ENCODE data around the gene SLC12A5.

The SLC12A5 gene

GRCh38 chr20:46031701-46032254 is 2.8 kb downstream of the SLC12A5 start:
- Histone ChIP-seq H3K4me1 (ENCODE audit: insufficient read depth, low read length) (no peaks in the 10 kb centered on the region), H3K9ac (ENCODE audit: low read length) (no peak overlapping the region), H3K27ac (ENCODE audit: low read depth, low read length) (no peak overlapping the region), H3K27me3 (ENCODE audit: control insufficient read depth in 1 of 2, insufficient read depth in 2 of 2, low read length in 2 of 2) (peaks cover 17 to 55% of the 10 kb centered on the region in 2 donors), H3K36me3 (ENCODE audit: insufficient read depth, low read length) (no peaks in the 10 kb centered on the region), H3K9me3 (ENCODE audit: low read length) (no peaks in the 10 kb centered on the region), H3K4me3 (ENCODE audit: low read depth in 1 of 2, low read length in 2 of 2) (no peak overlapping the region)

GRCh38 chr20:46034039-46034438 is 5.0 kb downstream of the SLC12A5 start:
- Histone ChIP-seq H3K36me3 (ENCODE audit: insufficient read depth, low read length) (no peaks in the 10 kb centered on the region), H3K27ac (ENCODE audit: low read depth, low read length) (no peak overlapping the region), H3K9ac (ENCODE audit: low read length) (no peak overlapping the region), H3K27me3 (ENCODE audit: control insufficient read depth in 1 of 2, insufficient read depth in 2 of 2, low read length in 2 of 2) (peaks cover 17 to 45% of the 10 kb centered on the region in 2 donors), H3K9me3 (ENCODE audit: low read length) (no peaks in the 10 kb centered on the region), H3K4me1 (ENCODE audit: insufficient read depth, low read length) (no peaks in the 10 kb centered on the region), H3K4me3 (ENCODE audit: low read depth in 1 of 2, low read length in 2 of 2) (no peak overlapping the region)

GRCh38 chr20:46035253-46035652 is 6.2 kb downstream of the SLC12A5 start:
- Histone ChIP-seq H3K4me3 (ENCODE audit: low read depth in 1 of 2, low read length in 2 of 2) (no peak overlapping the region), H3K4me1 (ENCODE audit: insufficient read depth, low read length) (no peaks in the 10 kb centered on the region), H3K9ac (ENCODE audit: low read length) (no peak overlapping the region), H3K9me3 (ENCODE audit: low read length) (no peaks in the 10 kb centered on the region), H3K36me3 (ENCODE audit: insufficient read depth, low read length) (no peaks in the 10 kb centered on the region), H3K27me3 (ENCODE audit: control insufficient read depth in 1 of 2, insufficient read depth in 2 of 2, low read length in 2 of 2) (peaks cover 17 to 33% of the 10 kb centered on the region in 2 donors), H3K27ac (ENCODE audit: low read depth, low read length) (no peak overlapping the region)

GRCh38 chr20:46035713-46036112 is 6.7 kb downstream of the SLC12A5 start:
- H3K4me3 ChIP-seq (ENCODE audit: low read depth in 1 of 2, low read length in 2 of 2), result no peak overlapping the region
- H3K36me3 ChIP-seq (ENCODE audit: insufficient read depth, low read length), result no peaks in the 10 kb centered on the region
- no peaks in the 10 kb centered on the region for H3K9me3 ChIP-seq (ENCODE audit: low read length)
- H3K4me1 ChIP-seq (ENCODE audit: insufficient read depth, low read length), result no peaks in the 10 kb centered on the region
- H3K9ac ChIP-seq (ENCODE audit: low read length), result no peak overlapping the region
- peaks cover 17 to 29% of the 10 kb centered on the region in 2 donors for H3K27me3 ChIP-seq (ENCODE audit: control insufficient read depth in 1 of 2, insufficient read depth in 2 of 2, low read length in 2 of 2)
- H3K27ac ChIP-seq (ENCODE audit: low read depth, low read length), result no peak overlapping the region

GRCh38 chr20:46036370-46036769 is 7.4 kb downstream of the SLC12A5 start:
- H3K9ac ChIP-seq (ENCODE audit: low read length), result no peak overlapping the region
- no peak overlapping the region for H3K27ac ChIP-seq (ENCODE audit: low read depth, low read length)
- H3K27me3 ChIP-seq (ENCODE audit: control insufficient read depth in 1 of 2, insufficient read depth in 2 of 2, low read length in 2 of 2), result peaks cover 11 to 22% of the 10 kb centered on the region in 2 donors
- no peak overlapping the region for H3K4me3 ChIP-seq (ENCODE audit: low read depth in 1 of 2, low read length in 2 of 2)
- no peaks in the 10 kb centered on the region for H3K36me3 ChIP-seq (ENCODE audit: insufficient read depth, low read length)
- H3K4me1 ChIP-seq (ENCODE audit: insufficient read depth, low read length), result no peaks in the 10 kb centered on the region
- H3K9me3 ChIP-seq (ENCODE audit: low read length), result no peaks in the 10 kb centered on the region

- no peak overlapping the region for H3K27ac ChIP-seq (ENCODE audit: low read depth, low read length)
- H3K36me3 ChIP-seq (ENCODE audit: insufficient read depth, low read length), result no peaks in the 10 kb centered on the region
- peaks cover 10 to 22% of the 10 kb centered on the region in 2 donors for H3K27me3 ChIP-seq (ENCODE audit: control insufficient read depth in 1 of 2, insufficient read depth in 2 of 2, low read length in 2 of 2)
- no peaks in the 10 kb centered on the region for H3K4me1 ChIP-seq (ENCODE audit: insufficient read depth, low read length)
- H3K9ac ChIP-seq (ENCODE audit: low read length), result no peak overlapping the region
- H3K4me3 ChIP-seq (ENCODE audit: low read depth in 1 of 2, low read length in 2 of 2), result no peak overlapping the region
- no peaks in the 10 kb centered on the region for H3K9me3 ChIP-seq (ENCODE audit: low read length)
Observed at GRCh38 chr20:46037036-46037435, 8.0 kb downstream of the SLC12A5 start.

- no peaks in the 10 kb centered on the region for H3K4me1 ChIP-seq (ENCODE audit: insufficient read depth, low read length)
- peaks cover 0 to 14% of the 10 kb centered on the region in 2 donors for H3K27me3 ChIP-seq (ENCODE audit: control insufficient read depth in 1 of 2, insufficient read depth in 2 of 2, low read length in 2 of 2)
- H3K9ac ChIP-seq (ENCODE audit: low read length), result no peak overlapping the region
- H3K36me3 ChIP-seq (ENCODE audit: insufficient read depth, low read length), result no peaks in the 10 kb centered on the region
- H3K27ac ChIP-seq (ENCODE audit: low read depth, low read length), result no peak overlapping the region
- no peaks in the 10 kb centered on the region for H3K9me3 ChIP-seq (ENCODE audit: low read length)
- no peak overlapping the region for H3K4me3 ChIP-seq (ENCODE audit: low read depth in 1 of 2, low read length in 2 of 2)
Observed at GRCh38 chr20:46040902-46041535, 12.0 kb downstream of the SLC12A5 start.

- H3K9ac ChIP-seq (ENCODE audit: low read length), result no peak overlapping the region
- H3K9me3 ChIP-seq (ENCODE audit: low read length), result no peaks in the 10 kb centered on the region
- no peak overlapping the region for H3K27ac ChIP-seq (ENCODE audit: low read depth, low read length)
- H3K4me3 ChIP-seq (ENCODE audit: low read depth in 1 of 2, low read length in 2 of 2), result no peak overlapping the region
- peaks cover 0 to 14% of the 10 kb centered on the region in 2 donors for H3K27me3 ChIP-seq (ENCODE audit: control insufficient read depth in 1 of 2, insufficient read depth in 2 of 2, low read length in 2 of 2)
- no peaks in the 10 kb centered on the region for H3K36me3 ChIP-seq (ENCODE audit: insufficient read depth, low read length)
- no peaks in the 10 kb centered on the region for H3K4me1 ChIP-seq (ENCODE audit: insufficient read depth, low read length)
Observed at GRCh38 chr20:46043556-46043955, 14.5 kb downstream of the SLC12A5 start.

- H3K9ac ChIP-seq (ENCODE audit: low read length), result no peak overlapping the region
- H3K9me3 ChIP-seq (ENCODE audit: low read length), result no peaks in the 10 kb centered on the region
- H3K4me3 ChIP-seq (ENCODE audit: low read depth in 1 of 2, low read length in 2 of 2), result no peak overlapping the region
- no peak overlapping the region for H3K27ac ChIP-seq (ENCODE audit: low read depth, low read length)
- no peaks in the 10 kb centered on the region for H3K36me3 ChIP-seq (ENCODE audit: insufficient read depth, low read length)
- H3K4me1 ChIP-seq (ENCODE audit: insufficient read depth, low read length), result no peaks in the 10 kb centered on the region
- H3K27me3 ChIP-seq (ENCODE audit: control insufficient read depth in 1 of 2, insufficient read depth in 2 of 2, low read length in 2 of 2), result peaks cover 4 to 14% of the 10 kb centered on the region in 2 donors
Observed at GRCh38 chr20:46044896-46045295, 15.9 kb downstream of the SLC12A5 start.

- no peaks in the 10 kb centered on the region for H3K4me1 ChIP-seq (ENCODE audit: insufficient read depth, low read length)
- H3K27me3 ChIP-seq (ENCODE audit: control insufficient read depth in 1 of 2, insufficient read depth in 2 of 2, low read length in 2 of 2), result peaks cover 4 to 10% of the 10 kb centered on the region in 2 donors
- H3K4me3 ChIP-seq (ENCODE audit: low read depth in 1 of 2, low read length in 2 of 2), result no peak overlapping the region
- no peak overlapping the region for H3K27ac ChIP-seq (ENCODE audit: low read depth, low read length)
- H3K9ac ChIP-seq (ENCODE audit: low read length), result no peak overlapping the region
- no peaks in the 10 kb centered on the region for H3K36me3 ChIP-seq (ENCODE audit: insufficient read depth, low read length)
- H3K9me3 ChIP-seq (ENCODE audit: low read length), result no peaks in the 10 kb centered on the region
Observed at GRCh38 chr20:46046588-46047310, 17.7 kb downstream of the SLC12A5 start.

- H3K27me3 ChIP-seq (ENCODE audit: control insufficient read depth in 1 of 2, insufficient read depth in 2 of 2, low read length in 2 of 2), result peaks cover 4 to 5% of the 10 kb centered on the region in 2 donors
- H3K9me3 ChIP-seq (ENCODE audit: low read length), result no peaks in the 10 kb centered on the region
- no peak overlapping the region for H3K4me3 ChIP-seq (ENCODE audit: low read depth in 1 of 2, low read length in 2 of 2)
- H3K27ac ChIP-seq (ENCODE audit: low read depth, low read length), result no peak overlapping the region
- no peak overlapping the region for H3K9ac ChIP-seq (ENCODE audit: low read length)
- no peaks in the 10 kb centered on the region for H3K36me3 ChIP-seq (ENCODE audit: insufficient read depth, low read length)
- H3K4me1 ChIP-seq (ENCODE audit: insufficient read depth, low read length), result no peaks in the 10 kb centered on the region
Observed at GRCh38 chr20:46047821-46048220, 18.8 kb downstream of the SLC12A5 start.

Data from muscle layer of colon (tissue), 2 donors.